H9 (cell line): ENCODE data around the gene SFMBT1. TPM values are rescaled to one million over a fixed set of nuclear protein-coding genes. Genes with fewer than 3 reads are reported as not detected.

ENCODE experiments used
- DNase-seq: peaks from one replicate; pipeline ENCODE4 v3.0.0-alpha.2; 2017
- H2AFZ ChIP-seq: one replicate; pipeline ENCODE4 v1.6.1; 2013; ENCODE audit warnings: mild to moderate bottlenecking, low read length, control low read depth, moderate library complexity
- H2AK5ac ChIP-seq: 2 replicates; pipeline ENCODE4 v1.6.1; 2013; ENCODE audit warnings: low read length, control low read depth, mixed read lengths; ENCODE audit not compliant: insufficient read length
- H2BK120ac ChIP-seq: one replicate; pipeline ENCODE4 v1.6.1; 2013; ENCODE audit warnings: low read depth, mild to moderate bottlenecking, low read length, control low read depth, inconsistent platforms; ENCODE audit not compliant: poor library complexity, severe bottlenecking
- H2BK12ac ChIP-seq: 2 replicates; pipeline ENCODE4 v1.6.1; 2013; ENCODE audit warnings: low read length, control low read depth, mixed read lengths, low read depth; ENCODE audit not compliant: insufficient read length
- H2BK15ac ChIP-seq: 2 replicates; pipeline ENCODE4 v1.6.1; 2013; ENCODE audit warnings: low read depth, low read length, control low read depth
- H2BK20ac ChIP-seq: one replicate; pipeline ENCODE4 v1.6.1; 2013; ENCODE audit warnings: low read depth, mild to moderate bottlenecking, low read length, control low read depth, inconsistent platforms; ENCODE audit not compliant: poor library complexity, severe bottlenecking
- H2BK5ac ChIP-seq: 2 replicates; pipeline ENCODE4 v1.6.1; 2013; ENCODE audit warnings: low read length, control low read depth, mixed read lengths; ENCODE audit not compliant: insufficient read length
- H3K14ac ChIP-seq: 2 replicates; pipeline ENCODE4 v1.6.1; 2013; ENCODE audit warnings: low read length, control low read depth; ENCODE audit not compliant: insufficient read depth
- H3K18ac ChIP-seq: 2 replicates; pipeline ENCODE4 v1.6.1; 2013; ENCODE audit warnings: low read depth, mild to moderate bottlenecking, mixed read lengths, low read length, control low read depth; ENCODE audit not compliant: insufficient read length
- H3K23ac ChIP-seq: 2 replicates; pipeline ENCODE4 v1.6.1; 2013; ENCODE audit warnings: low read length, control low read depth, mixed read lengths, low read depth; ENCODE audit not compliant: insufficient read length
- H3K23me2 ChIP-seq: 2 replicates; pipeline ENCODE4 v1.6.1; 2013; ENCODE audit warnings: low read depth, mild to moderate bottlenecking, mixed read lengths, low read length, control low read depth; ENCODE audit not compliant: insufficient read length, poor library complexity, severe bottlenecking
- H3K27ac ChIP-seq: 2 replicates; pipeline ENCODE4 v1.5.1; 2013; ENCODE audit warnings: low read length, control low read depth, mixed read lengths, low read depth; ENCODE audit not compliant: insufficient read length
- H3K27me3 ChIP-seq: 2 replicates; pipeline ENCODE4 v1.6.1; 2013; ENCODE audit warnings: low read length, control low read depth, inconsistent platforms; ENCODE audit not compliant: insufficient read depth
- H3K4ac ChIP-seq: 2 replicates; pipeline ENCODE4 v1.6.1; 2013; ENCODE audit warnings: low read depth, mild to moderate bottlenecking, control low read depth, inconsistent platforms, low read length, moderate library complexity
- H3K4me1 ChIP-seq: 2 replicates; pipeline ENCODE4 v1.6.1; 2013; ENCODE audit warnings: low read length, control low read depth, inconsistent platforms; ENCODE audit not compliant: insufficient read depth
- H3K4me2 ChIP-seq: 2 replicates; pipeline ENCODE4 v1.6.1; 2013; ENCODE audit warnings: low read length, control low read depth, mixed read lengths; ENCODE audit not compliant: insufficient read length, insufficient read depth
- H3K56ac ChIP-seq: 2 replicates; pipeline ENCODE4 v1.6.1; 2013; ENCODE audit warnings: low read depth, mild to moderate bottlenecking, mixed read lengths, low read length, control low read depth; ENCODE audit not compliant: insufficient read length
- H3K79me1 ChIP-seq: 2 replicates; pipeline ENCODE4 v1.6.1; 2013; ENCODE audit warnings: low read depth, mild to moderate bottlenecking, moderate library complexity, low read length, control low read depth, inconsistent platforms; ENCODE audit not compliant: insufficient read depth, poor library complexity, severe bottlenecking
- H3K79me2 ChIP-seq: 2 replicates; pipeline ENCODE4 v1.6.1; 2013; ENCODE audit warnings: low read length, control low read depth, inconsistent platforms; ENCODE audit not compliant: insufficient read depth
- H3K9ac ChIP-seq: 2 replicates; pipeline ENCODE4 v1.6.1; 2013; ENCODE audit warnings: low read length, control low read depth, mixed read lengths; ENCODE audit not compliant: insufficient read length; ENCODE audit errors: extremely low read depth
- H3K9me3 ChIP-seq: one replicate; pipeline ENCODE4 v1.6.1; 2013; ENCODE audit warnings: low read depth, low read length, inconsistent platforms; ENCODE audit not compliant: control insufficient read depth
- H3T11ph ChIP-seq: one replicate; pipeline ENCODE4 v1.6.1; 2013; ENCODE audit warnings: mild to moderate bottlenecking, low read length, control low read depth, inconsistent platforms
- H4K20me1 ChIP-seq: one replicate; pipeline ENCODE4 v1.6.1; 2013; ENCODE audit not compliant: control insufficient read depth, insufficient read length, insufficient read depth
- H4K5ac ChIP-seq: 2 replicates; pipeline ENCODE4 v1.6.1; 2013; ENCODE audit warnings: low read depth, mild to moderate bottlenecking, mixed read lengths, low read length, control low read depth; ENCODE audit not compliant: insufficient read length
- H4K8ac ChIP-seq: replicated peaks from 2 replicates; pipeline ENCODE4 v1.6.1; 2013; ENCODE audit warnings: low read length, control low read depth, mixed read lengths, low read depth; ENCODE audit not compliant: insufficient read length
- H4K91ac ChIP-seq: 2 replicates; pipeline ENCODE4 v1.6.1; 2013; ENCODE audit warnings: low read depth, mild to moderate bottlenecking, moderate library complexity, mixed read lengths, low read length, control low read depth; ENCODE audit not compliant: insufficient read length
- H3K27ac Mint-ChIP-seq, 3 experiments: 2 replicates in 2 of 3; 3 replicates in 1 of 3; pipeline ENCODE4 v1.8.0; 2020 to 2021; ENCODE audit warnings: mixed read lengths in 3 of 3, mild to moderate bottlenecking in 1 of 3, moderate library complexity in 1 of 3
- H3K27me3 Mint-ChIP-seq: 2 replicates; pipeline ENCODE4 v1.8.0; 2021; ENCODE audit warnings: low read depth, mild to moderate bottlenecking, moderate library complexity, mixed read lengths
- H3K36me3 Mint-ChIP-seq, 3 experiments: 2 replicates in 2 of 3; 3 replicates in 1 of 3; pipeline ENCODE4 v1.8.0; 2020 to 2021; ENCODE audit warnings: low read depth in 3 of 3, mixed read lengths in 3 of 3; ENCODE audit not compliant: insufficient read depth in 1 of 3
- H3K4me1 Mint-ChIP-seq, 2 experiments: 2 replicates each; pipeline ENCODE4 v1.8.0; 2020; ENCODE audit warnings: mixed read lengths in 2 of 2
- H3K4me3 Mint-ChIP-seq, 2 experiments: 2 replicates in 1 of 2; 3 replicates in 1 of 2; pipeline ENCODE4 v1.8.0; 2020 to 2021; ENCODE audit warnings: mild to moderate bottlenecking in 2 of 2, mixed read lengths in 2 of 2, moderate library complexity in 1 of 2
- H3K9me3 Mint-ChIP-seq, 2 experiments: 2 replicates in 1 of 2; 3 replicates in 1 of 2; pipeline ENCODE4 v1.8.0; 2020; ENCODE audit warnings: mild to moderate bottlenecking in 2 of 2, mixed read lengths in 2 of 2, moderate library complexity in 1 of 2
- CTCF ChIP-seq: fragments of 200-600 bp; sonication (generic); conservative IDR thresholded peaks from 3 replicates; pipeline ENCODE4 v1.8.0; 2021; ENCODE audit warnings: antibody characterized with exemption, mild to moderate bottlenecking
- WGBS: extraction: QIAGEN DNeasy Blood & Tissue Kit; methylation state at CpG from one replicate; pipeline ENCODE4 v1.1.7; 2013; ENCODE audit warnings: missing lambda C conversion rate, low lambda C conversion rate, mixed read lengths; ENCODE audit not compliant: insufficient read length; ENCODE audit errors: extremely low coverage; 5-methylcytosine and 5-hydroxymethylcytosine counted together
- total RNA-seq: library from RNA; stranded (reverse); gene quantifications from 2 replicates; pipeline ENCODE4 v1.2.1, GENCODE V29; 2021

Gene SFMBT1
- total RNA-seq, 1 experiment from 2014 or later = 15.3 TPM

- H3K9me3 Mint-ChIP-seq = no peaks in the 10 kb centered on the region
- Histone ChIP-seq H3K9ac (no peak overlapping the region), H2BK15ac (no peak overlapping the region), H3K4me2 (no peak overlapping the region), H3K9me3 (no peaks in the 10 kb centered on the region), H3K23ac (no peak overlapping the region), H3K23me2 (no peaks in the 10 kb centered on the region), H2AFZ (no peak overlapping the region), H4K8ac (no peak overlapping the region), H3K79me1 (no peaks in the 10 kb centered on the region), H3K14ac (no peak overlapping the region), H4K91ac (no peak overlapping the region), H3K79me2 (no peaks in the 10 kb centered on the region), H3K27me3 (no peaks in the 10 kb centered on the region), H3K4ac (no peak overlapping the region), H4K20me1 (no peaks in the 10 kb centered on the region), H3K27ac (no peak overlapping the region), H4K5ac (no peak overlapping the region), H3T11ph (no peak overlapping the region), H2AK5ac (no peak overlapping the region), H3K18ac (no peak overlapping the region), H2BK12ac (no peak overlapping the region), H3K56ac (no peak overlapping the region), H3K4me1 (no peaks in the 10 kb centered on the region; the same call in 1 of the 2 replicates), H2BK5ac (no peak overlapping the region), H2BK120ac (no peak overlapping the region), H2BK20ac (no peak overlapping the region)
- H3K4me3 Mint-ChIP-seq = no peak overlapping the region
- H3K27ac Mint-ChIP-seq = no peak overlapping the region
- no peak for DNase-seq
- TF ChIP-seq CTCF = no peak
- H3K4me1 Mint-ChIP-seq = peaks cover 5 to 6% of the 10 kb centered on the region in 2 experiments
- H3K36me3 Mint-ChIP-seq = peaks cover 9 to 13% (median 9%) of the 10 kb centered on the region in 3 experiments; a peak in 5 of 7 replicates
- no peaks in the 10 kb centered on the region for H3K27me3 Mint-ChIP-seq
- no CpG with 5 or more reads among the region's 3 CpGs for WGBS
These were observed 165.4 kb downstream of the SFMBT1 start for GRCh38 chr3:52880474-52880873.
